Stomach (tissue), 4 donors: ENCODE data around the gene MRPL58.

ENCODE experiments used
- EP300 ChIP-seq: sonication (generic); formaldehyde crosslinking; IDR thresholded peaks from one replicate; pipeline ENCODE4 v1.6.1; 2017; ENCODE audit warnings: antibody characterized with exemption
- POLR2A ChIP-seq, 4 donors: fragments of 450-650 bp; IDR thresholded peaks; one replicate each; pipeline ENCODE4 v1.6.1; 2016; ENCODE audit warnings: antibody characterized with exemption in 4 of 4, control low read depth in 2 of 4, mild to moderate bottlenecking in 1 of 4, moderate library complexity in 1 of 4
- TF ChIP-seq, protein P1 (sequence below), 7 experiments: fragments of 450-650 bp in 4 of 7; fragments of 200-600 bp in 3 of 7; sonication (generic) in 3 of 7; IDR thresholded peaks; one replicate each; pipeline ENCODE4 v1.5.1; 2016 to 2019; ENCODE audit warnings: antibody characterized with exemption in 7 of 7, control low read depth in 2 of 7, mild to moderate bottlenecking in 1 of 7

DNA sequence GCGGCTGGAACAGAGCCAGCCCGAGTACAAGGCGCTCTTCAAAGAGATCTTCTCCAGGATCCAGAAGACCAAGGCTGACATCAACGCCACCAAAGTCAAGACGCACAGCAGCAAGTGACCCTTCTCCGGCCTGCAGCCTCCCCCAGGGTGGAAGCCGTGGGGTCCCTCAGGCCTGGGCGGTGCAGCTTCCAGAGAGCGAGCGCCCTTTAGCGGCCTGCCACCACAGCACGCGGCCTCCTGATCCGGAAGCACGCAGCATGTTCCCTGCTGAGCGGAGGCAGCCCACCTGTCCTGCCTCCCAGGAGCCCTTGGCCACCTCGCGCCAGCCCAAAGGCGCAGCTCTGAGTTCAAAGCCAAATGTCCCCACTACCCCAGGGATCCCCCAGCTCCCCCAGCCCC is 8.5 kb upstream of the MRPL58 start:
- TF ChIP-seq, protein P1, sequence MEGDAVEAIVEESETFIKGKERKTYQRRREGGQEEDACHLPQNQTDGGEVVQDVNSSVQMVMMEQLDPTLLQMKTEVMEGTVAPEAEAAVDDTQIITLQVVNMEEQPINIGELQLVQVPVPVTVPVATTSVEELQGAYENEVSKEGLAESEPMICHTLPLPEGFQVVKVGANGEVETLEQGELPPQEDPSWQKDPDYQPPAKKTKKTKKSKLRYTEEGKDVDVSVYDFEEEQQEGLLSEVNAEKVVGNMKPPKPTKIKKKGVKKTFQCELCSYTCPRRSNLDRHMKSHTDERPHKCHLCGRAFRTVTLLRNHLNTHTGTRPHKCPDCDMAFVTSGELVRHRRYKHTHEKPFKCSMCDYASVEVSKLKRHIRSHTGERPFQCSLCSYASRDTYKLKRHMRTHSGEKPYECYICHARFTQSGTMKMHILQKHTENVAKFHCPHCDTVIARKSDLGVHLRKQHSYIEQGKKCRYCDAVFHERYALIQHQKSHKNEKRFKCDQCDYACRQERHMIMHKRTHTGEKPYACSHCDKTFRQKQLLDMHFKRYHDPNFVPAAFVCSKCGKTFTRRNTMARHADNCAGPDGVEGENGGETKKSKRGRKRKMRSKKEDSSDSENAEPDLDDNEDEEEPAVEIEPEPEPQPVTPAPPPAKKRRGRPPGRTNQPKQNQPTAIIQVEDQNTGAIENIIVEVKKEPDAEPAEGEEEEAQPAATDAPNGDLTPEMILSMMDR (IDR thresholded peaks at IDR 0.05): no peak
- no peak for TF ChIP-seq EP300
- TF ChIP-seq POLR2A (IDR thresholded peaks at IDR 0.05): no peak
